SK-N-SH treated with all-trans-retinoic acid at 6 μM for 48 hours (cell line): ENCODE data around the gene ADAMTS17.

ENCODE experiments used
- ATAC-seq: fragments of 200-7000 bp; cut with Tn5 transposase; 3 replicates; pipeline ENCODE4 v1.9.1; 2020; ENCODE audit warnings: mild to moderate bottlenecking, moderate library complexity
- ARNTL ChIP-seq: fragments of 450-650 bp; formaldehyde crosslinking; IDR thresholded peaks from 2 replicates; pipeline ENCODE4 v1.5.0; 2020; ENCODE audit warnings: low read depth, mild to moderate bottlenecking, moderate library complexity, borderline replicate concordance
- BACH2 ChIP-seq: fragments of 250-450 bp; sonication (Bioruptor Pico); IDR thresholded peaks from 2 replicates; pipeline ENCODE4 v1.9.0; 2021; ENCODE audit warnings: mild to moderate bottlenecking, borderline replicate concordance
- CREB5 ChIP-seq: fragments of 250-450 bp; sonication (Bioruptor Pico); IDR thresholded peaks from 2 replicates; pipeline ENCODE4 v1.5.1; 2020; ENCODE audit warnings: low read depth, mild to moderate bottlenecking, moderate library complexity
- CSDC2 ChIP-seq: fragments of 250-450 bp; sonication (Bioruptor Pico); IDR thresholded peaks from 2 replicates; pipeline ENCODE4 v1.5.0; 2020; ENCODE audit warnings: mild to moderate bottlenecking, moderate library complexity
- ESRRG ChIP-seq: fragments of 250-450 bp; sonication (Bioruptor Pico); IDR thresholded peaks from 2 replicates; pipeline ENCODE4 v1.6.1; 2021; ENCODE audit warnings: mild to moderate bottlenecking
- GLIS3 ChIP-seq: fragments of 250-450 bp; sonication (Bioruptor Pico); IDR thresholded peaks from 2 replicates; pipeline ENCODE4 v1.5.0; 2020; ENCODE audit warnings: mild to moderate bottlenecking, moderate library complexity
- ISL1 ChIP-seq: fragments of 250-450 bp; sonication (Bioruptor Pico); IDR thresholded peaks from 2 replicates; pipeline ENCODE4 v2.1.2; 2022; ENCODE audit warnings: mild to moderate bottlenecking, moderate library complexity
- OSR1 ChIP-seq: fragments of 250-450 bp; sonication (Bioruptor Pico); IDR thresholded peaks from 2 replicates; pipeline ENCODE4 v1.8.0; 2022; ENCODE audit warnings: moderate library complexity, mild to moderate bottlenecking, inconsistent platforms
- POU6F1 ChIP-seq: fragments of 250-450 bp; sonication (Bioruptor Pico); IDR thresholded peaks from 2 replicates; pipeline ENCODE4 v1.8.0; 2021; ENCODE audit warnings: low read depth, mild to moderate bottlenecking, moderate library complexity, borderline replicate concordance
- RARB ChIP-seq: fragments of 250-450 bp; sonication (Bioruptor Pico); IDR thresholded peaks from 2 replicates; pipeline ENCODE4 v1.8.0; 2021; ENCODE audit warnings: mild to moderate bottlenecking, moderate library complexity
- SNAI2 ChIP-seq: fragments of 250-450 bp; sonication (Bioruptor Pico); IDR thresholded peaks from 2 replicates; pipeline ENCODE4 v1.5.0; 2020; ENCODE audit warnings: mild to moderate bottlenecking, moderate library complexity
- TCF4 ChIP-seq: fragments of 250-450 bp; sonication (Bioruptor Pico); IDR thresholded peaks from 2 replicates; pipeline ENCODE4 v1.8.0; 2021; ENCODE audit warnings: mild to moderate bottlenecking, moderate library complexity, borderline replicate concordance
- TOX ChIP-seq: fragments of 250-450 bp; sonication (Bioruptor Pico); IDR thresholded peaks from 2 replicates; pipeline ENCODE4 v1.8.0; 2021; ENCODE audit warnings: mild to moderate bottlenecking, moderate library complexity, borderline replicate concordance
- TSHZ2 ChIP-seq: fragments of 250-450 bp; sonication (Bioruptor Pico); IDR thresholded peaks from 2 replicates; pipeline ENCODE4 v1.5.0; 2020; ENCODE audit warnings: mild to moderate bottlenecking, moderate library complexity
- ZFP3 ChIP-seq: fragments of 250-450 bp; sonication (Bioruptor Pico); IDR thresholded peaks from 2 replicates; pipeline ENCODE4 v1.5.0; 2020; ENCODE audit warnings: mild to moderate bottlenecking, moderate library complexity
- ZFP30 ChIP-seq: fragments of 450-650 bp; formaldehyde crosslinking; IDR thresholded peaks from 2 replicates; pipeline ENCODE4 v1.5.0; 2022; ENCODE audit warnings: mild to moderate bottlenecking, moderate library complexity
- ZNF565 ChIP-seq: fragments of 450-650 bp; formaldehyde crosslinking; conservative IDR thresholded peaks from 2 replicates; pipeline ENCODE4 v1.5.0; 2020; ENCODE audit warnings: low read depth, mild to moderate bottlenecking, moderate library complexity
- ZNF70 ChIP-seq: fragments of 450-650 bp; formaldehyde crosslinking; IDR thresholded peaks from 2 replicates; pipeline ENCODE4 v1.5.0; 2020; ENCODE audit warnings: mild to moderate bottlenecking, moderate library complexity
- ZNF8 ChIP-seq: fragments of 450-650 bp; formaldehyde crosslinking; IDR thresholded peaks from 2 replicates; pipeline ENCODE4 v1.5.0; 2020; ENCODE audit warnings: mild to moderate bottlenecking, moderate library complexity
- TF ChIP-seq, protein P1 (sequence below): fragments of 250-450 bp; sonication (Bioruptor Pico); IDR thresholded peaks from 2 replicates; pipeline ENCODE4 v1.5.1; 2021; ENCODE audit warnings: mild to moderate bottlenecking, moderate library complexity
- TF ChIP-seq, protein P2 (sequence below): fragments of 250-450 bp; sonication (Bioruptor Pico); IDR thresholded peaks from 2 replicates; pipeline ENCODE4 v1.8.0; 2020; ENCODE audit warnings: mild to moderate bottlenecking, moderate library complexity, borderline replicate concordance

ADAMTS17 gene

GRCh38 chr15:100096248-100096600 lies 245.6 kb downstream of the ADAMTS17 start:
- no peak for ATAC-seq
- TF ChIP-seq BACH2: no peak
- TF ChIP-seq ISL1 (CRISPR knock-in tag): no peak
- TF ChIP-seq ZNF70 (CRISPR knock-in tag): no peak
- TF ChIP-seq TSHZ2 (CRISPR knock-in tag): no peak
- TF ChIP-seq ARNTL: no peak
- TF ChIP-seq ESRRG (CRISPR knock-in tag): no peak
- TF ChIP-seq TCF4 (CRISPR knock-in tag): no peak
- TF ChIP-seq CREB5 (CRISPR knock-in tag): no peak
- TF ChIP-seq RARB (CRISPR knock-in tag): no peak
- TF ChIP-seq TOX (CRISPR knock-in tag): no peak
- TF ChIP-seq ZFP30: no peak
- TF ChIP-seq, protein P1, sequence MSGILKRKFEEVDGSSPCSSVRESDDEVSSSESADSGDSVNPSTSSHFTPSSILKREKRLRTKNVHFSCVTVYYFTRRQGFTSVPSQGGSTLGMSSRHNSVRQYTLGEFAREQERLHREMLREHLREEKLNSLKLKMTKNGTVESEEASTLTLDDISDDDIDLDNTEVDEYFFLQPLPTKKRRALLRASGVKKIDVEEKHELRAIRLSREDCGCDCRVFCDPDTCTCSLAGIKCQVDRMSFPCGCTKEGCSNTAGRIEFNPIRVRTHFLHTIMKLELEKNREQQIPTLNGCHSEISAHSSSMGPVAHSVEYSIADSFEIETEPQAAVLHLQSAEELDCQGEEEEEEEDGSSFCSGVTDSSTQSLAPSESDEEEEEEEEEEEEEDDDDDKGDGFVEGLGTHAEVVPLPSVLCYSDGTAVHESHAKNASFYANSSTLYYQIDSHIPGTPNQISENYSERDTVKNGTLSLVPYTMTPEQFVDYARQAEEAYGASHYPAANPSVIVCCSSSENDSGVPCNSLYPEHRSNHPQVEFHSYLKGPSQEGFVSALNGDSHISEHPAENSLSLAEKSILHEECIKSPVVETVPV (CRISPR knock-in tag): no peak
- no peak for TF ChIP-seq GLIS3
- TF ChIP-seq OSR1 (CRISPR knock-in tag): no peak
- TF ChIP-seq, protein P2, sequence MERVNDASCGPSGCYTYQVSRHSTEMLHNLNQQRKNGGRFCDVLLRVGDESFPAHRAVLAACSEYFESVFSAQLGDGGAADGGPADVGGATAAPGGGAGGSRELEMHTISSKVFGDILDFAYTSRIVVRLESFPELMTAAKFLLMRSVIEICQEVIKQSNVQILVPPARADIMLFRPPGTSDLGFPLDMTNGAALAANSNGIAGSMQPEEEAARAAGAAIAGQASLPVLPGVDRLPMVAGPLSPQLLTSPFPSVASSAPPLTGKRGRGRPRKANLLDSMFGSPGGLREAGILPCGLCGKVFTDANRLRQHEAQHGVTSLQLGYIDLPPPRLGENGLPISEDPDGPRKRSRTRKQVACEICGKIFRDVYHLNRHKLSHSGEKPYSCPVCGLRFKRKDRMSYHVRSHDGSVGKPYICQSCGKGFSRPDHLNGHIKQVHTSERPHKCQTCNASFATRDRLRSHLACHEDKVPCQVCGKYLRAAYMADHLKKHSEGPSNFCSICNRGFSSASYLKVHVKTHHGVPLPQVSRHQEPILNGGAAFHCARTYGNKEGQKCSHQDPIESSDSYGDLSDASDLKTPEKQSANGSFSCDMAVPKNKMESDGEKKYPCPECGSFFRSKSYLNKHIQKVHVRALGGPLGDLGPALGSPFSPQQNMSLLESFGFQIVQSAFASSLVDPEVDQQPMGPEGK (CRISPR knock-in tag): no peak
- no peak for TF ChIP-seq ZNF8 (CRISPR knock-in tag)
- no peak for TF ChIP-seq ZFP3 (CRISPR knock-in tag)
- no peak for TF ChIP-seq SNAI2 (CRISPR knock-in tag)

DNA sequence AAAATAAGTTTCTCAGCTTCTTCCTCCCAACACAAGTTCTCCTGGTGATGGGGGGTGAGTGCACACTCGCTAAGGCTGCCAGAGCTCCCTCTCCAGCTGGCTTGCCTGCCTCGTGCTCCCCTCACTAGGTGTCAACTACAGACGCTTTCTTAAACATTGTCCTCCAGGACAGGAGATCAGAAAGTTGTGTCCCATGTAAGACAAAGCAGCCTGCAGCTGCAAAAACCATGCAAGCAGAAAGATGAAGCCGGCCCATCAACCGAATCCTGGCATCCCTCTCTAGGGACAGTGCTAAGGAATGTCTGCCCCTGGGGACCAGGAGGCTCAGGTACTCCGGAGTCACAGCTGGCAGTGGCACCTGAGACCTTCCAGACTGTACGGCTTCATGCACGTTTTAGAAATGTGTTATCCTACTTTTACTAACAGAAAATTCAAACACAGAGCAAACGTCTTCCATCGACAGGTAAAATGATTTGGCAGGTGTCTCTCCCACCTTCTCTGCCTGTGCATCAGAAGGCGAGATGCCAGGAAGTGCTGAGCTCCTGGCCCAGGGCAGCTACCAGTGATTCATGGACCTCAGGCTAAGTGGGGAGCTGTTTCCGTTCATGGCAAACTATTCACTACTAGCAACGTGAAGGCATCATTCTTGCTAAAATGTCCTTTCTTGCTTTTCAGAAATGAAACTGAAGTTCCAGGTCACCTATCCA lies 246.1 kb downstream of the ADAMTS17 start:
- ATAC-seq: no peak
- TF ChIP-seq TOX (CRISPR knock-in tag) (no peak), RARB (CRISPR knock-in tag) (no peak), ZNF70 (CRISPR knock-in tag) (no peak), ZFP3 (CRISPR knock-in tag) (no peak), SNAI2 (CRISPR knock-in tag) (no peak), POU6F1 (no peak), TSHZ2 (CRISPR knock-in tag) (no peak), CREB5 (CRISPR knock-in tag) (no peak), ISL1 (CRISPR knock-in tag) (no peak), CSDC2 (CRISPR knock-in tag) (no peak), ARNTL (no peak), ZNF565 (CRISPR knock-in tag) (no peak)
- TF ChIP-seq, protein P1 (CRISPR knock-in tag): no peak
- TF ChIP-seq, protein P2 (CRISPR knock-in tag): no peak
